Karpas-422 (cell line): Measurements from ENCODE around the gene KDM8. TPM values are rescaled to one million over a fixed set of nuclear protein-coding genes. Genes with fewer than 3 reads are reported as not detected.
A peak's percentile ranks its signal among the peaks of the same experiment; 100 is the strongest.
"Not testable (repeated sequence)": the region's sequence is repeated elsewhere in the genome, so short reads cannot be mapped to it uniquely, and the experiment has no call there.

Source experiments
- DNase-seq: peaks from one replicate; pipeline ENCODE4 v3.0.0-alpha.2; 2015
- H2AFZ ChIP-seq: fragments of 200-600 bp; sonication (generic); 2 replicates; pipeline ENCODE4 v1.6.1; 2014; ENCODE audit warnings: antibody characterized with exemption, low read length, mixed read lengths
- H3K27ac ChIP-seq: fragments of 200-600 bp; sonication (generic); 2 replicates; pipeline ENCODE4 v1.5.1; 2014; ENCODE audit warnings: mild to moderate bottlenecking, low read length, moderate library complexity
- H3K27me3 ChIP-seq: fragments of 200-600 bp; sonication (generic); 2 replicates; pipeline ENCODE4 v1.6.1; 2014; ENCODE audit warnings: low read length, mixed read lengths
- H3K36me3 ChIP-seq: fragments of 200-600 bp; sonication (generic); 2 replicates; pipeline ENCODE4 v1.6.1; 2014; ENCODE audit warnings: low read length, mixed read lengths; ENCODE audit not compliant: insufficient read depth
- H3K4me1 ChIP-seq: fragments of 200-600 bp; sonication (generic); 2 replicates; pipeline ENCODE4 v1.6.1; 2014; ENCODE audit warnings: mild to moderate bottlenecking, low read length, mixed read lengths
- H3K4me2 ChIP-seq: fragments of 200-600 bp; sonication (generic); 2 replicates; pipeline ENCODE4 v1.6.1; 2014; ENCODE audit warnings: low read length, low read depth, mild to moderate bottlenecking; ENCODE audit not compliant: poor library complexity, severe bottlenecking
- H3K4me3 ChIP-seq: fragments of 200-600 bp; sonication (generic); 2 replicates; pipeline ENCODE4 v1.5.1; 2014; ENCODE audit warnings: mild to moderate bottlenecking, antibody characterized with exemption, low read length, mixed read lengths
- H3K79me2 ChIP-seq: fragments of 200-600 bp; sonication (generic); 2 replicates; pipeline ENCODE4 v1.6.1; 2014; ENCODE audit warnings: mild to moderate bottlenecking, low read length, mixed read lengths
- H3K9ac ChIP-seq: fragments of 200-600 bp; sonication (generic); 2 replicates; pipeline ENCODE4 v1.6.0; 2014; ENCODE audit warnings: low read length
- H3K9me2 ChIP-seq: fragments of 200-600 bp; sonication (generic), shearing (Covaris generic); replicated peaks from 2 replicates; pipeline ENCODE4 v1.6.0; 2014; ENCODE audit warnings: mild to moderate bottlenecking, low read length, moderate library complexity; ENCODE audit not compliant: insufficient read depth
- H3K9me3 ChIP-seq: fragments of 300-700, 200-600 bp; sonication (generic); 2 replicates; pipeline ENCODE4 v1.6.1; 2014; ENCODE audit warnings: low read length, mixed read lengths
- H4K20me1 ChIP-seq: fragments of 200-600 bp; sonication (generic); 2 replicates; pipeline ENCODE4 v1.6.1; 2014; ENCODE audit warnings: mild to moderate bottlenecking, antibody characterized with exemption, low read length, low read depth; ENCODE audit not compliant: insufficient read depth
- total RNA-seq: library from RNA; depleted of rRNA; stranded (reverse); fragments of >200 nt; shearing (Covaris generic); gene quantifications from 2 replicates; pipeline ENCODE4 v1.2.3, GENCODE V29; 2014; ENCODE audit warnings: low replicate concordance

The KDM8 gene
- total RNA-seq, 1 experiment from 2014 or later, result 3.1 TPM

- not testable (repeated sequence) for H2AFZ ChIP-seq, DNase-seq, H3K36me3 ChIP-seq, H4K20me1 ChIP-seq, H3K9me3 ChIP-seq, H3K9me2 ChIP-seq, H3K27me3 ChIP-seq, H3K27ac ChIP-seq, H3K9ac ChIP-seq, H3K4me3 ChIP-seq, H3K4me2 ChIP-seq
- H3K4me1 ChIP-seq, result peaks cover 12% of the 10 kb centered on the region
- peaks cover 20% of the 10 kb centered on the region for H3K79me2 ChIP-seq
Measured at GRCh38 chr16:27262904-27263423, 59.6 kb downstream of the KDM8 start.

GRCh38 chr16:27264151-27264550, 60.8 kb downstream of the KDM8 start:
- no peak overlapping the region for H3K4me3 ChIP-seq
- H3K79me2 ChIP-seq, result peaks cover 29% of the 10 kb centered on the region
- no peaks in the 10 kb centered on the region for H3K36me3 ChIP-seq
- peaks cover 17% of the 10 kb centered on the region for H3K4me1 ChIP-seq
- no peaks in the 10 kb centered on the region for H3K9me3 ChIP-seq
- H3K27me3 ChIP-seq, result no peaks in the 10 kb centered on the region
- H3K9me2 ChIP-seq, result no peaks in the 10 kb centered on the region
- H2AFZ ChIP-seq, result no peak overlapping the region
- H4K20me1 ChIP-seq, result no peaks in the 10 kb centered on the region
- no peak overlapping the region for H3K9ac ChIP-seq
- DNase-seq, result no peak
- H3K27ac ChIP-seq, result no peak overlapping the region
- no peak overlapping the region for H3K4me2 ChIP-seq

GRCh38 chr16:27265982-27266381, 62.7 kb downstream of the KDM8 start:
- no peaks in the 10 kb centered on the region for H3K36me3 ChIP-seq
- H3K9me3 ChIP-seq, result no peaks in the 10 kb centered on the region
- H4K20me1 ChIP-seq, result no peaks in the 10 kb centered on the region
- H3K79me2 ChIP-seq, result peaks cover 26% of the 10 kb centered on the region
- H3K4me2 ChIP-seq, result no peak overlapping the region
- no peak overlapping the region for H3K9ac ChIP-seq
- H3K4me1 ChIP-seq, result peaks cover 29% of the 10 kb centered on the region
- DNase-seq, result no peak
- no peak overlapping the region for H2AFZ ChIP-seq
- no peaks in the 10 kb centered on the region for H3K27me3 ChIP-seq
- no peak overlapping the region for H3K27ac ChIP-seq
- H3K9me2 ChIP-seq, result no peaks in the 10 kb centered on the region
- no peak overlapping the region for H3K4me3 ChIP-seq

GRCh38 chr16:27267037-27267677, 63.8 kb downstream of the KDM8 start:
- peak overlapping the region; percentile 88; the same call in 1 of the 2 replicates for H3K4me3 ChIP-seq
- no peak overlapping the region for H3K27ac ChIP-seq
- no peaks in the 10 kb centered on the region for H3K9me2 ChIP-seq
- no peak overlapping the region for H3K9ac ChIP-seq
- peaks cover 29% of the 10 kb centered on the region for H3K4me1 ChIP-seq
- H2AFZ ChIP-seq, result no peak overlapping the region
- H3K79me2 ChIP-seq, result peaks cover 23% of the 10 kb centered on the region
- no peaks in the 10 kb centered on the region for H3K27me3 ChIP-seq
- peak; percentile 56 for DNase-seq
- no peaks in the 10 kb centered on the region for H3K36me3 ChIP-seq
- no peaks in the 10 kb centered on the region for H3K9me3 ChIP-seq
- peak overlapping the region; percentile 92 for H3K4me2 ChIP-seq
- H4K20me1 ChIP-seq, result no peaks in the 10 kb centered on the region

GRCh38 chr16:27268376-27269299, 65.3 kb downstream of the KDM8 start, which contains the start of gene NSMCE1:
NSMCE1 (minus strand) TSS chr16:27268772; CDS start chr16:27257570, 11,202 bp downstream.
- Histone ChIP-seq H3K9ac (peak within 1 kb of the TSS; percentile 90), H3K4me3 (peak within 1 kb of the TSS; percentile 88), H3K4me2 (peak within 1 kb of the TSS; percentile 92), H3K27ac (no peak within 1 kb of the TSS), H3K9me3 (no peaks in the 10 kb centered on the region), H4K20me1 (no peaks in the 10 kb centered on the region), H3K79me2 (peaks cover 21% of the 10 kb centered on the region), H3K9me2 (no peaks in the 10 kb centered on the region), H3K36me3 (no peaks in the 10 kb centered on the region), H3K4me1 (peaks cover 24% of the 10 kb centered on the region), H3K27me3 (no peaks in the 10 kb centered on the region), H2AFZ (peak within 1 kb of the TSS; percentile 84; the same call in 1 of the 2 replicates)
- peak; percentile 99 for DNase-seq

GRCh38 chr16:27269300-27270150, 66.2 kb downstream of the KDM8 start:
- Histone ChIP-seq H3K4me2 (peak overlapping the region; percentile 92), H3K4me3 (peak overlapping the region; percentile 88), H3K9me3 (no peaks in the 10 kb centered on the region), H3K4me1 (peaks cover 24% of the 10 kb centered on the region), H3K27me3 (no peaks in the 10 kb centered on the region), H3K9ac (peak overlapping the region; percentile 90), H4K20me1 (no peaks in the 10 kb centered on the region), H2AFZ (no peak overlapping the region), H3K9me2 (no peaks in the 10 kb centered on the region), H3K36me3 (no peaks in the 10 kb centered on the region), H3K79me2 (peaks cover 20% of the 10 kb centered on the region), H3K27ac (no peak overlapping the region)
- no peak for DNase-seq

- H3K9me3 ChIP-seq, result no peaks in the 10 kb centered on the region
- H3K9me2 ChIP-seq, result no peaks in the 10 kb centered on the region
- H3K4me1 ChIP-seq, result peaks cover 24% of the 10 kb centered on the region
- H3K9ac ChIP-seq, result no peak overlapping the region
- DNase-seq, result no peak
- no peak overlapping the region for H3K27ac ChIP-seq
- H3K36me3 ChIP-seq, result no peaks in the 10 kb centered on the region
- peak overlapping the region; percentile 92 for H3K4me2 ChIP-seq
- H3K79me2 ChIP-seq, result peaks cover 20% of the 10 kb centered on the region
- no peak overlapping the region for H2AFZ ChIP-seq
- no peaks in the 10 kb centered on the region for H4K20me1 ChIP-seq
- H3K27me3 ChIP-seq, result no peaks in the 10 kb centered on the region
- H3K4me3 ChIP-seq, result 0 out of 2 replicates have a peak overlapping the region, but pooled peaks have one; percentile 20
Measured at GRCh38 chr16:27270349-27270748, 67.0 kb downstream of the KDM8 start.
